ENCODE measurements around the gene SCN11A.
"Not testable (repeated sequence)": the region's sequence is repeated elsewhere in the genome, so short reads cannot be mapped to it uniquely, and the experiment has no call there.

Gene SCN11A

DNA sequence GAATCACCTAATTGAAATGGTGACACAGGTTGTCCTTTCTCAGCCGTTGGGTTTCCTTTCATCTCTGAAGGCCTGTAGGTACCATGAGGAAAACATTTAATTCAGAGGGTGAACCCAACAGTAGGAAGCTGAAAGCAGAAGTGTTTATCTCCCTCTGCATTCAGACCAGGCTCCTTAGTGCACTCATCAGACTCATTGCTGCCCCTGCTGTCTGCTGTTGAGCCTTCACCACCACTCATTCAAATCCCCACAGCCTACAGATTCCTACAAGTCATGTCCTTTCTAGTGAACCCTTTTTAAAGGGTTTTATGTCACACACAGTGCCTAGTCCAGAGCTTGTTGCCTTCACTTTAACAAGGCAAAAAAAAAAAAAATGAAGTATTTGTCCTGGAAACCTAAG is 13.5 kb upstream of the SCN11A start:
- DNase-seq (ENCODE audit: low read depth), result no peak

DNA sequence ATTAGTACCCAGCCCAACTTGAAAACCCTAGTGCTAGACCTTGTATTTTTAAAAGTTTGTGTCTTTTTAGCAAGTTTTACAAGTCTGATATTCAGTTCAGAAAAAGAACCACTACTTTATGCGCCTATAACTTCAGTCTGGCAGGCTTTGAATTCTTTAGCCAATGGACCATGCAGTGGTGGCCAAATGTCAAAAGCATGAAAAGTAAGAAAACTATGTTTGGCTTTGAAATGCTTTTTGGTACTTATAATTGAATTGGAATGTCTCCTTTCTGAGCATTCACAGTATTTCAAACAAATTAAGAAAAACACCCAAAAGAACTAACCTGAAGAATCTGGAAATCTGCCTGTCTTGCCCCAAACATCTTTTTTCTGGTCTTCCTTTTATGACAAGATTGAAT is 12.9 kb upstream of the SCN11A start:
- DNase-seq (ENCODE audit: low read depth), result no peak

DNA sequence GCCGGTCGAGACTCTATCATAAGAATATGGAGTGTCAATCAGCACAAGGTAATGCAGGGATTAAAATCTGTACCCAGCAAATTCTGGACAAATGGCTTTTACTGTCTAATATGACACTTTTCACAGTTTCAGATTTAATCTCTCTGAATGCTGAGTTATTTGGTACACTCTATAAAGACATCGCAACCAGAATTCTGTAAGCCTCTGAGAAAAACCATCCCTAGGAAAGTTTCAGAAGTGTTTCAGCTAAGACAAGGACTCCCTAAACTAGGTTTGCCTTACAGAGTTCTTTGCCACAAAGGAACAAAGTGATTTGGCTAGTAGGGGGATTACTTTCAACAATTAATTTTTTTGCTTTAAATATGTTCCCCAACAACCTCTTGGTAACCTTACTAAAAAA is 11.4 kb upstream of the SCN11A start:
- no peak for DNase-seq (ENCODE audit: low read depth)

DNA sequence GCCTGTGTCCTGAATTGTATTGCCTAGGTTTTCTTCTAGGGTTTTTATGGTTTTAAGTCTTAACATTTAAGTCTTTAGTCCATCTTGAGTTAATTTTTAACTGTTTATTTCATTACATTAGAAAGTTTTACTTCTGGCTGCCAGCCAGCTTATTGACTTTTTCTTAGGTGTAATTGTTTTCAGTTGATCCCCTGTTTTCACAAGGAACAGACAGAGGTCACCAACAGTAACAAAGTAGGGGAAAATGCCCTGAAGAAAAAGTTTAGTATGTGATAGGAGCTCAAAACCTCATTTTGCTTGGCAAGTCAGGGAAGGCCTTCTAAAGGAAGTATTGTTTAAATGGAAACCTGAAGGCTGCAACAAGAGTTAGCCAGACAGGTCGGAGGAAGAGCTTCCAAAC is 10.4 kb upstream of the SCN11A start:
- no peak for DNase-seq (ENCODE audit: low read depth)

DNA sequence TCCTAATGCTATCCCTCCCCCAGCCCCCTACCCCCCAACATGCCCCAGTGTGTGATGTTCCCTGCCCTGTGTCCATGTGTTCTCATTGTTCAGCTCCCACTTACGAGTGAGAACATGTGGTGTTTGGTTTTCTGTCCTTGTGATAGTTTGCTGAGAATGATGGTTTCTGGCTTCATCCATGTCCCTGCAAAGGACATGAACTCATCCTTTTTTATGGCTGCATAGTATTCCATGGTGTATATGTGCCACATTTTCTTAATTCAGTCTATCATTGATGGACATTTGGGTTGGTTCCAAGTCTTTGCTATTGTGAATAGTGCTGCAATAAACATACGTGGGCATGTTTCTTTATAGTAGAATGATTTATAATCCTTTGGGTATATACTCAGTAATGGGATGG is 9.5 kb upstream of the SCN11A start:
- DNase-seq (ENCODE audit: low read depth), result not testable (repeated sequence)

DNA sequence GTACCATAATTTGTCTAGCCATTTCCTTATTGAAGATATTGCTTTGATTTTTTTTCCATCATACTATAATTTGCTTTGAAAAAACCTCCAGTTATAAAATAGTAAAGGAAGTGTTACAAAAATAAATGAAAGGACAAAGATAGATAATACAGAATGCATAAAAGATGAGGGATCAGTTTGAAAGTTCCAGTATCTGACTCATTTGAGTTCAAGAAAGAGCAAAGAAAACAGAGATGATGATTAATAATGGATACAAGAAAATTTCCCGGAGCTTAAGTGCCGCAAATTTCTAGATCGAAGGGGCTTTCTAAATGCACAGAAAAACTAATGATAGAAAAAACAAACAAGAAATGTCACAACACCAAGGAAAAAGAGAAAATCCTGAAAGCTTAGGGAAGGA is 4.4 kb upstream of the SCN11A start:
- DNase-seq (ENCODE audit: low read depth), result no peak

DNA sequence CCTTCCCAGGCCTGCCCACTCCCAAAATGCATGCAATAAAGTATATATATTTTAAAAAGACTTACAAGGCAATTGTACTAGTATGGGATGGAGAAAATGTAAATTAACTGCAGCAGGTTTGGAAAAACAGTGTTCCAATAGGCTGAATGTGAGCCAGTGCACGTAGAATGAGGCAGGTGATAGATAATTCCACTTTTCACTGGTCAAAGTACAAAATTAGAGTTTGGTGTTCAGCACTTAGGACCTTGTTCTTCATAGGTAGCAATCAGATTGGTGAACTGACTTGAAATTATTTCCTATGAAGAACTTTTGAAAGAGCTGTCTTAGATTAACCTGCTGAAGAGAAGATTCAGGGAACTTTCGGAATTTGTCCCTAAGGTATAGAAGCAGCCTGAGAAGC is 2.0 kb upstream of the SCN11A start:
- DNase-seq (ENCODE audit: low read depth), result no peak

DNA sequence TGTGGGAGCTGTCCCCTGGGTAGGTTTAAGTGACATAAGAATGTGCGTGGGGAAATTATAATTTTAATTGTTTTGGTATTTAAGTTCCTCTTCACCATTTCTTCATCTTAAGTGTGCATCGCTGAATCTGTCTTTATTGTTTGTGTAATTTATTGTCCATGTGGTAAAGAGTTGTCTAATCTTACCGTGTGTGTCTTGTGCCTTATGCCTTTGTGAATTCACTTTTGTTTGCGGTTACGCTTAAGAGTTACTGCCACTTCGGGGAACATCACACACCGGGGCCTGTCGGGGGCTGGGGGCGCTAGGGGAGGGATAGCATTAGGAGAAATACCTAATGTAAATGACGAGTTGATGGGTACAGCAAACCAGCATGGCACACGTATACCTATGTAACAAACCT is 839 bp upstream of the SCN11A start:
- no peak for DNase-seq (ENCODE audit: low read depth)

DNA sequence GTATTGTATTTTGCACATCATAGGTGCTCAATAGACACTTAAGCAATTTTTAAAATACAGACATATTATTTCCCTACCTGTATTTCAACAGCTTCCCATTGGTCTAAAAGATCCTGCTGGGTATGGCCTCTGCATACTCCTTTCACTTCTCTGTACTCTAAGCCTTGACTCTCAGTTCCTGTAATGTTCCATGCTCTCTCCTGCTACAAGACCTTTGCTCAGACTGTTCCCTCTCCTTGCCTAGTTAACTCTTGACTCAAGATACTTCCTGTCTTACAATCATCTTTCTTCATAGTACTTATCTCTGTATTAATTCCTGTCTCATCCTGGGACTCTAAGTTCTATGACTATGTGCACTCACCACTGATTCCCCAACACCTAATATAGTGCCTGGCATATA is 1.7 kb downstream of the SCN11A start:
- no peak for DNase-seq (ENCODE audit: low read depth)

DNA sequence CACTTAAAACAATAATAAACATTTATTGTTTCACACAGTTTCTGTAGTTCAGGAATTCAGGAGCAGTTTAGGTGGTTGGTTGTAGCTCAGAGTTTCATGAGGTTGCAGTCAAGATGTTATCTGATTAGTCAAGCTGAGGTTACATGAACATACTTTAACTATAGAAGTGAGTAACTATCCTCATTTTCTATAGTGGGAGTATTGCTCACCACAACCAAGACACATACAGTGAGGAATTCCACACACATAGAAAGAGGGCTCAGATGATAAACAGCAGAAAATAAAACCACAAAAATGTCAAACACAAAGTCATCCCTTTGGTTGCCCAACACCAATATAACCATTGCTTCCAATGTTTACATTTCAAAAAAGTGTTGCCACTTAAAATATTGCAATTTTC is 13.6 kb downstream of the SCN11A start:
- DNase-seq (ENCODE audit: low read depth), result no peak

DNA sequence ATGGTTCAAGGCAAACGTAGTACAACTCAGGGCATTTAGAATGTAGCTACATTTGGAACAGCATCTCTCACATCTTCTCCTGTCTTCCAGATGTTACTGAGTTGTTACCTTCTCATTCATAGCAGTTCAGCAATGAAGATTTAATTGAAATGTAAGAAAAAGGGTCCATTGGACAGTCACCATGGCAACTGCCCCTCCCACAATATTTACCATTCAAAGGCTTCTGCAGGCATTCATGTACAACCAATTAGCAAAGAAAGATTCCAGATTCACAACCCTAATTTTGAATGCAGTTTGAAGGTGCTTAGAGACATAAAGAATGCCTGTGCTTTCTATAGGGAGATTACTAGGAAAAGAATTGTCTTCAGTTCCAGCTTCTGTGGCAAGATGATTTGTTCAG is 22.2 kb downstream of the SCN11A start:
- no peak for DNase-seq (ENCODE audit: low read depth)

DNA sequence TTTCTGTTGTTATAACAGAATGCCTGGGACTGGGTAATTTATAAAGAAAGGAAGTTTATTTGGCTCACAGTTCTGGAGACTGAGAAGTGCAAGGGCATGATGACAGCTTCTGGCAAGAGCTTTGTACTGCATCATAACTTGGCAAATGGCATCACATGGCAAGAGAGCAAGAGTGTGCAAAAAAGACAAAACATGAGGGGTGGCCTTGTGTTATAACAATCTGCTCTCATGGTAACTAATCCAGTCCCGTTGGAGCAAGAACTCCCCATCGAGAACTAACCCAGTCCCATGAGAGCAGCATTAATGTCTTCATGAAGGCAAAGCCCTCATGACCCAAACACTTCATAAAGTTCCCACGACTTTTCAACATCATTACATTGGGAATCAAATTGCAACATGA is 23.2 kb downstream of the SCN11A start:
- DNase-seq (ENCODE audit: low read depth), result no peak

DNA sequence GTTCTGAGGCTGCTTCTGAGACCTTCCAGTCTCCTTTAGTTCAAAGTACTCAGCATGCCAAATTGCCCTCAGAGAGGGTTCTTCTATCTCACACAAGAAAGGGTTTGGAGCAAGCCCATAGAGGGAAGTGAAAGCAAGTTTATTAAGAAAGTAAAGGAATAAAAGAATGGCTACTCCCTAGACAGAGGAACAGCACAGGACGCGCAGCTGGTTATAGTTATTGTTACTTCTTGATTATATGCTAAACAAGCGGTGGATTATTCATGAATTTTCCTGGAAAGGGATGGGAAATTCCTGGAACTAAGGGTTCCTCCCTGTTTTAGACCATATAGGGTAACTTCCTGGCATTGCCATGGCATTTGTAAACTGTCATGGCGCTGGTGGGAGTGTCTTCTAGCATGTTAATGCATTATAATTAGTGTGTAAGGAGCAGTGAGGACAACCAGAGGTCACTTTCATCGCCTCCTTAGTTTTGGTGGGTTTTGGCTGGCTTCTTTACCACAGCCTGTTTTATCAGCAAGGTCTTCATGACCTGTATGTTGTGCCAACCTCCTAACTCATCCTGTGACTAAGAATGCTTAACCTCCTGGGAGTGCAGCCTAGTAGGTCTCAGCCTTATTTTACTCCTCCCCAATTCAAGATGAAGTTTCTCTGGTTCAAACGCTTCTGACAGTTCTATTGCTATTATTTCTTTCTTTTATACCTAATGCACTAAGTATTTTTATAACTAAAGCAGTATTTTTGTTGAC is 26.3 kb downstream of the SCN11A start:
- no peak for DNase-seq (ENCODE audit: low read depth)

DNA sequence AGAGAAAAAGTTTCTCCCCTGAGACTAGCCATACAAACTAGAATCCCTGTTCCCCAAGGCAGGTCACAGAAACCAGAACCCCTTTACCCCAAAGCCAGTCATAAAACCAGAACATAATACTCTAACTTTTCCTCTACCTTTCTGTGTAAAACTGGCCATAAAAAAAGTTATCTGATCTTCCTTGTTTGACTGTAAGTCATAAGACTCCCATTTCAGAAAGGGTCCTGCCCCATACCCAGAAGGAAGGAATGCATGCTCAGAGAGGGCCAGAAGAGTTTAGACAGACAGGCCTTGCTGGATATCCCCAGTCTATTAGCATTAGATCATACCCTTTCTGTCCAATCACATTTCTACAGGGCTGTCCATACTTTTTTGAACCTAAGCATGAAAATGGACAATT is 27.2 kb downstream of the SCN11A start:
- DNase-seq (ENCODE audit: low read depth), result no peak

DNA sequence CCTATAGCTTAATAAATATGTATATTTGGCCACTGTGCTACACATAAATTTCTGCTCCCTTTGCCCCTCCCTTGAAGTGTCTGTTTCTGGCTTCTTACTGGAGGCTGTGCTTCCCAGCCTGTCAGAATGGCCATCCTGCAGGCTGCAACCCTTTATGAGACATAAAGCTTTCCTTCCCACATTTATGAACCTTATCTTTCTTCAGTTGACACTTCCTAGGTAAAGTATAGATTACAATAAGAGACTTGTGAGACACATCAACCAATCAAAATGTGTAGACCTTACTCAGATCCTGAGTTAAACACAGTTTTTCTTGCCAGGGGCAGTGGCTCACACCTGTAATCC is 29.5 kb downstream of the SCN11A start:
- DNase-seq (ENCODE audit: low read depth), result no peak

DNA sequence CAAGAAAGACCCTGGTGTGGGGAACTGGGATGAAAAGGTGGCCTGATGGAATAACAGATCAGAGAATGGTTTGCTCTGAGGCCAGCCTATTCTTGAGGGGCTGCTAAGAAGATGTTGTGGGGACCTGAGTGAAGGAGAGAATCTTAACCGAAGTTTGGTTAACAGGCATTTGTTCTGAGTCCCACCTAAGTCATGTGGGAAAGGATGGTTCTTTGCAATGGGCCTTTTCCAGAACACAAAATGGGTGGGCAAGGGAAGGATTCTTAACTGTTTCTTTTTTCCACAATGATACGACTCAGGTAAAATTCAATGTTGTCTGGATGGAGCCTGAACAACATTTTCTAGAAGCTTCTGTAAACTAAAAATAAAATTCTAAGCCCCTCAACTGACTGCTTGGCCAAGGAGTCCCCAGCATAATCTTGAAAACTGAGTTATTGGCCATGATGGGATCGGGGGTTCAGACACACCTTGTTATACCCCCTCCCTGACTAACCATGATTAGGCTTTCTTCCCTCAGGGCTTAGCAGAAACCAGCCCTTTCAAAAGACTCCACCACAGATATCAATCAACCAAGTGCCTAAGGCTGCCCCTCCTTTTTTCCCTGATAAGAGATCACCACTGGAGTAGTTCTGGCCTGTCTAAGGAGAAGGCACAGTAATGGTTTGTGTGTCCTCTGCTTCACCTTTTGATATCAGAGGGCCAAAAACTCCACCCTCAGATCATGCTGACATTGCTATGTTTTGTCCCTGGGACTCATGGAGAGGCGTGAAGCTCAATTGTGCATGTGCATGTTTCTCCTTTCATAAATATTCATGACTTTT is 30.1 kb downstream of the SCN11A start:
- DNase-seq (ENCODE audit: low read depth), result no peak

DNA sequence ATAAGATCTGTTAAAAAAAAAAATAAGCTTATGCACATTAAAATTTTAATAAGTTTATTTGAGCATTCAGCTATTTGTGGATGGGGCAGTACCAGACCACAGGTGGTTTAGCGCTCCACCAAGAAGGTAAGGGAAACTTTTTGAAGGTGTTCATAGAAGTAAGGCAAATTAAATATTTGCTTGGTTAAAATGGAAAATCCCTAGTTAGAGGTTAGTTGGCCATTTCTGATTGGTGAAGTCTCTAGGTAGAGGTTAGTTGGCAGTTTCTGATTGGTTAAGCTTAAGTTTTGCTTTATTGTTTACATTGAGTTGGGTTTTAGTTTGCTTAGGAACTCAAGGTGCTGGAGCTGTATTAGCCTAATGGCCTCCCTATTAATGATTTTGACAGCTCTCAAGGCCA is 30.7 kb downstream of the SCN11A start:
- DNase-seq (ENCODE audit: low read depth), result no peak

DNA sequence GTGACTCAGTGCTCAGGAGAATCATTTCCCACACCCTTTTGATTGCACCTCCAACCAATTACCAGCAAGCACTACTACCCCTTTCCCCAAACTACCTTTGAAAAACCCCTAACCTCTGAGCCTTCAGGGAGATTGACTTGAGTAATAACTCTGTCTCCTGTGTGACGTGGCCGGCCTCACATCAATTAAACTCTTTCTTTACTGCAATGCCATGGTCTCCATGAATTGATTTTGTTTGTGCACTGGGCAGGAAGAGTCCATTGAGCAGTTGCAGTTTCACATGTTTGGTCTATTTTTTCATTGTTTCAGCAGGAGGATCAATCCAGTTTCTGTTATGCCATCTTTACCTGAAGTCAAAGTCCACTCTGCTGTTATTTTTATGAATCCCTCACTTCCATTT is 32.4 kb downstream of the SCN11A start:
- DNase-seq (ENCODE audit: low read depth), result no peak

DNA sequence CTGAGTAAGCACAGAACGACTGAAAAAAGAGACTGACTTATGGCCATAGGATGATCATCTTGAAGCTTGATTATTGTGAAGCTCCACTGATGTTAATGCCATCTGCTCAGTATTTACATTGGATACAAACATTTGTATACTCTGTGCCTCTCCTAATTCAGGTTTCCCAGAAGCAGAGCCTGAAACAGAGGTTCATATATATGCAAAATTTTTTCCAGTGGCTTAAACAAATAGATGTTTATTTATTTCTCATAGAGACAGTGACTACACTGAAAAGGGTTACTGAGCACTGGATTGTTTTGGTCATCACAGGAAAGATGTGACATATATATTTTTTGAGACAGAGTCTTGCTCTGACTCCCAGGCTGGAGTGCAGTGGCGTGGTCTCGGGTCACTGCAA is 36.3 kb downstream of the SCN11A start:
- no peak for DNase-seq (ENCODE audit: low read depth)

DNA sequence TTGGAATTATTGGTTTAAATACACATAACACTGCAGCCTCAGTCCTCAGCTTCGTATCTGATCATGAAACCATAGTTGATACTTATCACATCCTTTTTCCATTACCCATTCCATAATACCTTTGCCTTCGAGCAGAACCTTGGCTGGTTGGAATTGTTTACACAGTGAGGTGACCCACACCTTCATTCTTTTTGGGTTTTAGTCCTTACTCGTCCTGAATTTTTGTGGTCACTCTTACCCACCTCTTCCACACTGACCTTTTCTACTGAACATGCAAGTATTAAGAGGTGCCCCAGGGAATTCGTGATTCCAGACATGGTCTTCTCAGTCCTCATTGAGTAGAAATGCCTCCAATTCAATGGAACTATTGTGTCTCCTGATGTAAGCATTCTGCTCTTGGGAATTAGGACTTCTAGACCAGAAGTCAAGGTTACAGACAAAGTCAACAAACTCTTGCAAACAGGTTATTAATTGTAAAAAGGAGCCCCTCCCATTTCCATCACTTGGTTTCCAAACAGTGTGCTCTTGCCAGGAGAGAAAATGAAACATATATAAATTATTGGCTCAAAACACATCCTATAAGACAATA is 37.7 kb downstream of the SCN11A start:
- no peak for DNase-seq (ENCODE audit: low read depth)

DNA sequence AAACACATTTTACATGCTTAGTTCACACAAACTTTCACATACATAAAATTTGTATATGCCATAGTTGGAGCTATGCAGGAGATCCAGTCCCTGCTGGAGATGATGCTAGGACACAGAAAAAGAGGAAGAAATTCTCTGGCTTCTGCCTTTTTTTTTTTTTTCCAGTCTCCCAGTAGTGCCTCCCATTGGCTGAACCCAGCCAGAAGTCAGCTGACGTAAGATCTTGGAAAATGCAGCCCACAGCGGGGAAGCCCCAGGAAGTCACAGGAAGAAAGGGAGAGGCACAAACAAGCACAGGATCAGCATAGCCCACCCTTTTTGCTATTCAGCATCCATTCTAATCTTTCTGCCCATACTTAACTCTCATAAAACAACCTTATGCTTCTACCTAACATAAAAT is 38.5 kb downstream of the SCN11A start:
- no peak for DNase-seq (ENCODE audit: low read depth)

DNA sequence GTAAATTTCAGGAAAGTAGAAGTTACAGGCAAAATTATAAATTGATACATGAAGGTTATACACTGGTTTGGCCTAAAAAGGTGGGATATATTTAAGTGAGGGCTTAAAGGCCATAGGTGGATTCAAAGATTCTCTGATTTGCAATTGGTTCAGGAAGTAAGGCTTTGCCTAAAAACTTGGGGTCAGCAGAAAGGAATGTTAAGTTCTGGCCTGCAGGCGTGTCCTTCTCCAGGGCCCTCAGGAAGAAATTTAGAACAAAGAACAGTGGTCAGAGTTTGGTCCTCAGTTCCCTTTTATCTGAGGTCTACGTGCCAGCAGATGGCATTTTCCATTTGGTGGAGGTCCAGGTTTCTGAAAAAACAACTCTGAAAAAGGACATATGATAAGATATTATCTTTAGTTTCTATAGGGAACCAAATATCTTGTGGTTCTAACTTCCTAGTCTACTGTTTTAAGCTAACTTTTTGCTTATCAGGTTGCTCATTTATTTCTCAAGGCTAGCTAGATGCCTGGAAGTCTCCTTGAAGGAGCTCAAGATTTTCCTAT is 40.5 kb downstream of the SCN11A start:
- no peak for DNase-seq (ENCODE audit: low read depth)

DNA sequence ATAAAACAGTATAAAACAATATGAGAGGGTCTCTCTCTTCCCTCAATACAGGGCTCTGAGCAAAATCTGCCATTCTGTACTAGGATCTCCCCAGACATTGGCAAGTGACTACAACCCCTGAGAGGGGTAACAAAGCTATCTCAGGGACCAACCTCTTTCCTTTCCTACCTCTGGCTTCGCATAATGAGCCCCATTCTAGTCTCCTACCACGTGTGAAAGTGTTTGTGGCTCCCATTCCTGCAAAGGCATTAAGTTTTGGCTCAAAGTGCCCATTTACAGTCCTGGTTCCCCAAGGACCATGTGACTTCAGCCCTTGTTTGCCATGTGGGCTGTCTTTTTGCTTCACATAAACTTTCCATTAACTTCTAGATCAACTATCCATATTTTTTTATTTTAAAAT is 46.4 kb downstream of the SCN11A start:
- DNase-seq (ENCODE audit: low read depth), result no peak
